ENCODE measurements around the gene CCNB2.
A peak's percentile ranks its signal among the peaks of the same experiment; 100 is the strongest.
"Not testable (repeated sequence)": the region's sequence is repeated elsewhere in the genome, so short reads cannot be mapped to it uniquely, and the experiment has no call there.

The CCNB2 gene

GRCh38 chr15:59104912-59105732 is at the start of gene CCNB2:
Gene CCNB2, plus strand, starts transcription at chr15:59105146. Its CDS starts 123 bp downstream, at chr15:59105269.
- DNase-seq = peak; percentile 99

- no peak for DNase-seq
Measured at GRCh38 chr15:59059076-59059597, 45.8 kb upstream of the CCNB2 start.

DNA sequence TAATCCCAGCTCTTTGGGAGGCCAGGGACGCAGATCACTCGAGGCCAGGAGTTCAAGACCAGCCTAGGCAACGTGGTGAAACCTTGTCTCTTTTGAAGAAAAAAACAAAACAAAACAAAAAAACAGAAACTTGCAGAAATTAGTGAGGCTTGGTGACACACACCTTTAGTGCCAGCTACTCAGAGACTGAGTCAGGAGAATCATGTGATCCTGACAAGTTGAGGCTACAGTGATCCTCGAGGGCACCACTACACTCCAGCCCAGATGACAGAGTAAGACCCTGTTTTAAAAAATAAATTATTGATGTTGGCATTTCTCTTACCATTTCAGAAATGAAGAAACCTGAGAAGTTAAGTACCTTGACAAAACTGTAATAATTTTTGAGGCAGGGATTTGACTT is 44.6 kb upstream of the CCNB2 start:
- no peak for DNase-seq

GRCh38 chr15:59063042-59063441 is 41.9 kb upstream of the CCNB2 start:
- DNase-seq = peak; percentile 73

DNA sequence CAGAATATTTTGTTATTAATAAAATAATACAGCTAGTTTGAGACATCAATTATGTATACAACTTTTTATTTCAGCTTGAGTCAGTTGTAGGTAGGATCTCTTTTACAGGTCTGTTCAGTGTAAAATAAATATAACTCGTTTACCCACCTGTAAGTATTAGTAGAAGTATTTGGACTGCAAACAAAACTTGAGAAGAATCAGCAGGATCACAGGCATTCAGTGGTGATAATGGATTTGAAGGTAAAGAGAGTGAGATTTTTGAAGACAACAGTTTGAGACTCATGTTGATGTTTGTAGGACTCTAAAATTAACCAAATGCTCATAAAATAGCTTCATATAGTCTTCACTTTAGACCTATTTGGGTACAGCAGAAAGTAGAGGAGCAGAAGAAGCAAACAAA is 35.5 kb upstream of the CCNB2 start:
- DNase-seq = no peak

- DNase-seq = no peak
Measured at GRCh38 chr15:59074607-59075006, 30.3 kb upstream of the CCNB2 start.

- DNase-seq = no peak
Measured at GRCh38 chr15:59087731-59088130, 17.2 kb upstream of the CCNB2 start.

DNA sequence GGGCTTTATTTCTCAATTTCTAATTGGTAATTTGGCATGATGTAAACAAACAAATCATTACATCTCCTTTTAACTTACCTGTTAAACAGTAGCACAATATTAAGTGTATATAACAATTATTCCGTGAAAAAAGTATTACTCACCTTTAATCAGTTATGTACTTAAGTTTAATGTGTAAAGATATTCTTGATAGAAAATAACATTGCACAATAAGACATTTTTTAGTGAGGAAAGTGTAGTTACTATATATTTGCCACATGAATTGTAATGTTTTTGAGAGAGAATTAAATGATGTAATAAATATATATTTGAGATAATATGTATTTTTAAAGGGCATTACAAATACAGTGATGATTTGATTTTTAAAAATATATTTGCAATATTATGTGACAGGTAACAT is 10.9 kb upstream of the CCNB2 start:
- DNase-seq = no peak

DNA sequence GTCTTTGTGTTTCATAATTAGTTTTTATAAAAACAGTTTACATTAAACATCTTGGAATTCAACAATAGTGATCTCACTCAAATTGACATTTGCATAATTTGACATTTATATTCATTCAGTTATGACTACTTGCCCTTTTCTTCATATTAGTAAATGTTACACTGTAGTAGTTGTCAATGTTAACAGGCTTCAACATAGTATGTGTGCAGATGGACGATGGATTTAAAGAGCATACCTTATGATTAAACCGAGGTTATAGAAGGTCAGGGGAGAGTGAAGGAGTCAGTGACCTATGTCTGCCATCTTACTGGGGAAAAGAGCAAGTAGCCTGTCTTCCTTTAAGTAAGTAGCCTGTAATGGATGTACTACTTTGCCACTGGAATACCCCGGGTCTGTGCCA is 8.5 kb upstream of the CCNB2 start:
- no peak for DNase-seq

GRCh38 chr15:59099162-59099685 is 5.7 kb upstream of the CCNB2 start:
- DNase-seq = no peak

DNA sequence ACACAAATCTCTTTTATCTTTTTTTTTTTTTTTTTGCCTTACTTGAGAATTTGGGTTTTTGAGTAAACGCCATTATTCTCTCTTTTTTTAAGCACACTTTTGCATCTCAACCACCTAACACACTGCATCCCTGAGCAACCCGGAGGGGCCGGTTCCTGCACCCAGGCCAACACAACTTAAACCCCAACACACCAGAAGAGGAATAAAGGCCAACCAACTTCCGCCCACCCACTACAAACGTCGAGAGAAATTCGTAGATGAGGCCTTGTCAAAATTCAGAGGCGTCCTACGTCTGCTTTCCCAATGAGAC is 389 bp upstream of the CCNB2 start:
- DNase-seq = no peak

DNA sequence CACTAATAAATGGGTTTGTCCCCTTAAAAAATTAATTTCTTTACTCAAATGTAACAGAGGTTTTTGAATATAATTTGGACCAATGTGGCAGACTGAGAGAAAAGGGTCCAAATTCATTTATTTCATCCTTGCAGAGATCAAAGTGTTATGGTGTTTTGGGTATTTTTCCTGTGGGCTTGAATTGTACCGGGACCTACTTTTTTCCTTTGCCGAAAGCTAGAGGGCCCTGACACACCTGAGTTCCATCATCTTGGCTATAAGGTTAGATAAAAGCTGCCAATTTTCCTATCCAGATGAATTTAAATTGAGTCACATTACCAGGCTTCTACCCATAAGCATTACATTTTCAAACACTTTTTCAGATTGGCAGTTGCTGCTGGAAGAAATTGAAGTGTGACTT is 908 bp downstream of the CCNB2 start:
- peak; percentile 27 for DNase-seq

- DNase-seq = peak; percentile 79
Measured at GRCh38 chr15:59111251-59111650, 6.3 kb downstream of the CCNB2 start.

DNA sequence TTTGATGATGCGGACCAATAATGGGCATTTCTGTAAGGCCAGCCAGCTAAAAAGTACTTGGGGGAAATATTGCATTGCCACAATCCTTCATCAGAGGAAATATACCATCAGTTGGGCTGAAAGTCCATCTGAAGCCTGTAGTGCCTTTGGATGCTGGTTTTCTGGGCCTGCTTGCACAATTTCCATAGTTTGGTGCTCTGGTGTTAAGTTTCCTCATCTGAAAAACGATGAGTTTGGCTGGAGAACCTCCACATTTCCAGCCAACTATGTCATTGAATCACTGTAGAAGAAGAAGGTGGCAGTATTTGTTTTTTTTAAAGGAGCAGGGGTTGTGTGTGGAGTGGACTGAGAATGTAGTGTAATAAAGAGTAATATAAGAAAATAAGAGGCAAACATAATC is 10.1 kb downstream of the CCNB2 start:
- no peak for DNase-seq

GRCh38 chr15:59116141-59116540 is 11.2 kb downstream of the CCNB2 start:
- DNase-seq = no peak

GRCh38 chr15:59116771-59117170 is 11.8 kb downstream of the CCNB2 start:
- no peak for DNase-seq

GRCh38 chr15:59119625-59120024 is 14.7 kb downstream of the CCNB2 start:
- DNase-seq = no peak

DNA sequence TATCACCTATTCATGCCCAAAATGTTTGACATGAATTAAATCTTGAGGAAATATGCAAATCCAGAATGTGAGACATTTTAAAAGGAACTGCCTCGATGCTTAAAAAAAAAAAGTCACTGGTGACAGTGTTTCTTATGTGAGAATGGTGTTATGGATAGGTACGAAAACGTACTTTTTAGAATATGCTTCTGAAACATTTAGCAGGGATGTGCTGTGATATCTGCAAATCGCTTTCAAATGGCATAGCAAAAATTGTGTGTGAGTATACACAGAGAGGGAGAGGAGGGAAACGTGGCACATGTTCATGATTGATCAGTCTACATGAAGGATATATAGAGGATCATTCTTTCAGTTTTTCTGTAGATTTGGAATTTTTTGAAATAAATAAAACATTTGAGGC is 16.0 kb downstream of the CCNB2 start:
- DNase-seq = no peak

DNA sequence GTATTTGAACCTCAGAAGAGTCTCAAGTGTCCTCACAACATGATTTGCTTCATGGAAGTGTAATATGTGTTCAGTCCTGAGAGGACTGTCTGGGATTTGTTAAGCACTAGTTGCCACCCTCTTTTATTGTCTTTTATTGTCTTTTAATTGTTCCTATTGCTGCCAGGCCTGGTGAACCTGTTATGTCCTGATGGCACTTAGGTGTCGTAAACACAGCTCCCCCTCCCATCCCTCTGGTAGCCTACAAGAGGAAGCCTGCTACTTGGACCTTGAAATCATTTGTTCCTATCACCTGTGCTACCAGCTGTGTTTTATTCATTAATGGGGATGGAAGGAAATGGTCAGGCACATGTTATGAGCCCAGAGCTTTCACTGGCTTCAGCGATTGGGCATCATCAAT is 19.3 kb downstream of the CCNB2 start:
- no peak for DNase-seq

DNA sequence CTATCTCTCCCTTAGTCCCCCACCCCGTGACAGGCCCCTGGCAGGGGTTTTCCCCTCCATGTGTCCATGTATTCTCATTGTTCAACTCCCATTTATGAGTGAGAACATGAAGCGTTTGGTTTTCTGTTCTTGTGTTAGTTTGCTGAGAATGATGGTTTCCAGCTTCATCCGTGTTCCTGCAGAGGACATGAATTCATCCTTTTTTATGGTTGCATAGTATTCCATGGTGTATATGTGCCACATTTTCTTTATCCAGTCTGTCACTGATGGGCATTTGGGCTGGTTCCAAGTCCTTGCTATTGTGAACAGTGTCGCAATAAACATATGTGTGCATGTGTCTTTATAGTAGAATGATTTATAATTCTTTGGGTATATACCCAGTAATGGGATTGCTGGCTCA is 20.7 kb downstream of the CCNB2 start:
- not testable (repeated sequence) for DNase-seq

DNA sequence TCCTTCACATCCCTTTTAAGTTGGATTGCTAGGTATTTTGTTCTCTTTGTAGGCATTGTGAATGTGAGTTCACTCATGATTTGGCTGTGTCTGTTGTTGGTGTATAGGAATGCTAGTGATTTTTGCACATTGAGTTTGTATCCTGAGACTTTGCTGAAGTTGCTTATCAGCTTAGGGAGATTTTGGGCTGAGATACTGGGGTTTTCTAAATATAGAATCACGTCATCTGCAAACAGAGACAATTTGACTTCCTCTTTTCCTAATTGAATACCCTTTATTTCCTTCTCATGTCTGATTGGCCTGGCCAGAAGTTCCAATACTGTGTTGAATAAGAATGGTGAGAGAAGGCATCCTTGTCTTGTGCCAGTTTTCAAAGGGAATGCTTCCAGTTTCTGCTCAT is 22.3 kb downstream of the CCNB2 start:
- not testable (repeated sequence) for DNase-seq

DNA sequence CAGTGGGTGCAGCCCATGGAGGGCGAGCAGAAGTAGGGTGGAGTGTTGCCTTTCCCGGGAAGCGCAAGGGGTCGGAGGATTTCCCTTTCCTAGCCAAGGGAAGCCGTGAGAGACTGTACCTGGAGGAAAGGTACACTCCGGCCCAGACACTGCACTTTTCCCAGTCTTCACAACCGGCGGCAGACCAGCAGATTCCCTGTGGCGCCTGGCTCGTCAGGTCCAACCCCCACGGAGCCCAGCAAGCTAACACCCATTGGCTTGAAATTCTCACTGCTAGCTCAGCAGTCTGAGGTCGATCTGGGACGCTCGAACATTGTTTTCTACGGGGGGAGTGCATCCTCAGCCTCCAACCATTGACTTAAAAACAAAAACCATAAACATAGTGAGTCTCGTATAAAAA is 26.5 kb downstream of the CCNB2 start:
- DNase-seq = no peak

DNA sequence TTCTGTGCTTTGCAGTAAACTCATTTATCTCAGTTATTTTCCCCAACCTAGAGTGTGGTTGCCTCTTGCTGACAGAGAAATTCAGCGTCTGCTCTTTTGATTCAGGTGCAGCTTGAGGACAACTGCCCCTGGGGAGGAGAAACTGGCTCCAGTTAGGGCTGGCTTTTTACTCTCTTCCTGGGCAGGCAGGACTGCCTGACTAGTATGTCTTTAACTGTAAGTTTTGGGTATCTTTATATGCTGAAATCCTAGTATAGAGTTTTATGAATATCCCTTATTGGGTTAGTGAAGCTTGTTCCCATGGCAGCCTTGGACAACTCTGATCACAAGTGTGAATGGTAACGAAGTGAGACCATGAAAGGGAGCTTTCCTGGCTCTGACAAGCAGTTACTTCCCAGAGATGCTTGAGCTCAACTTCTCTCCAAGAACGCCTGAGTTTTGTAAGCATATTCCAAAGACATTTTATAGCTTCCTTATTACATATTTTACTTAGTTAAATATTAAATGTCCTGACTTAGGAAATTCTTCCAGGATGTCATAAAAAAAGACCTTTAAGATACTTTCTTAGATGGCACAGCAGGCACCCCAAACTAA is 27.1 kb downstream of the CCNB2 start:
- DNase-seq = no peak

GRCh38 chr15:59133929-59134427 is 29.0 kb downstream of the CCNB2 start:
- DNase-seq = no peak
